K562 (cell line): ENCODE measurements around the gene LRRC4B. TPM values are rescaled to one million over a fixed set of nuclear protein-coding genes. Genes with fewer than 3 reads are reported as not detected.

Experiments
- CBX8 ChIP-seq: fragments of 200-600 bp; sonication (generic); IDR thresholded peaks from 2 replicates; pipeline ENCODE4 v1.6.1; 2012; ENCODE audit warnings: borderline replicate concordance, mixed run types, low read depth, mild to moderate bottlenecking, moderate library complexity, mixed read lengths, low read length, control low read depth, inconsistent platforms; ENCODE audit not compliant: poor library complexity, severe bottlenecking; ENCODE audit errors: extremely low read depth
- CHD2 ChIP-seq: IDR thresholded peaks from 2 replicates; pipeline ENCODE4 v1.6.1; 2011; ENCODE audit warnings: low read depth, low read length
- FOXM1 ChIP-seq, 2 experiments: fragments of 450-650 bp in 1 of 2; sonication (generic) in 1 of 2; formaldehyde crosslinking in 1 of 2; IDR thresholded peaks; 2 replicates each; pipeline versions ENCODE4 v1.6.1 to v1.9.0; 2017 to 2022; ENCODE audit warnings: low read depth in 2 of 2, mild to moderate bottlenecking in 2 of 2, missing genetic modification reagents in 1 of 2, moderate library complexity in 1 of 2
- FOXP1 ChIP-seq: sonication (generic); formaldehyde crosslinking; IDR thresholded peaks from 2 replicates; pipeline ENCODE4 v1.8.0; 2022; ENCODE audit warnings: mild to moderate bottlenecking, missing genetic modification reagents
- GABPB1 ChIP-seq: sonication (generic); formaldehyde crosslinking; IDR thresholded peaks from 2 replicates; pipeline ENCODE4 v1.8.0; 2022; ENCODE audit warnings: mild to moderate bottlenecking, missing genetic modification reagents
- GTF2A2 ChIP-seq: IDR thresholded peaks from 2 replicates; pipeline ENCODE4 v1.6.1; 2016; ENCODE audit warnings: mild to moderate bottlenecking, missing genetic modification characterization, missing compliant biosample characterization
- GTF2E2 ChIP-seq: fragments of 200-800 bp; sonication (Bioruptor generic); IDR thresholded peaks from 2 replicates; pipeline ENCODE4 v1.6.1; 2016; ENCODE audit warnings: missing genetic modification characterization, missing compliant biosample characterization
- HDAC3 ChIP-seq: fragments of 450-650 bp; IDR thresholded peaks from 2 replicates; pipeline ENCODE4 v1.6.1; 2018; ENCODE audit warnings: borderline replicate concordance, mild to moderate bottlenecking, moderate library complexity; ENCODE audit not compliant: partially characterized antibody
- MAZ ChIP-seq, 2 experiments: fragments of 450-650 bp in 1 of 2; sonication (generic) in 1 of 2; formaldehyde crosslinking; IDR thresholded peaks in 1 of 2; conservative IDR thresholded peaks in 1 of 2; 2 replicates each; pipeline versions ENCODE4 v1.4.0 to v1.5.0; 2020; ENCODE audit warnings: mild to moderate bottlenecking in 1 of 2, missing genetic modification reagents in 1 of 2
- NONO ChIP-seq, 2 experiments: fragments of 200-400 bp in 1 of 2; fragments of 450-650 bp in 1 of 2; formaldehyde crosslinking in 1 of 2; IDR thresholded peaks; 2 replicates each; pipeline ENCODE4 v1.6.1; 2017; ENCODE audit warnings: low read depth in 2 of 2, mild to moderate bottlenecking in 2 of 2, moderate library complexity in 2 of 2, low read length in 1 of 2
- PML ChIP-seq: IDR thresholded peaks from 2 replicates; pipeline ENCODE4 v1.6.1; 2012; ENCODE audit warnings: low read length, inconsistent platforms
- RAD51 ChIP-seq: fragments of 450-650 bp; IDR thresholded peaks from 2 replicates; pipeline ENCODE4 v1.7.1; 2016; ENCODE audit warnings: low read depth, mild to moderate bottlenecking, borderline replicate concordance
- SMAD1 ChIP-seq: fragments of 150-350 bp; IDR thresholded peaks from 2 replicates; pipeline ENCODE4 v1.6.1; 2014; ENCODE audit warnings: low read length, low read depth; ENCODE audit not compliant: partially characterized antibody
- TAF15 ChIP-seq: fragments of 200-400 bp; formaldehyde crosslinking; IDR thresholded peaks from 2 replicates; pipeline ENCODE4 v1.6.1; 2017; ENCODE audit warnings: mild to moderate bottlenecking, low read depth, low read length, moderate library complexity
- polyA plus RNA-seq, 8 experiments: library from polyadenylated mRNA; depleted of rRNA in 4 of 8; stranded (reverse) in 5 of 8; unstranded in 3 of 8; fragments of >200 nt; fragmentation: Nextera tagmentation in 2 of 8; fragmentation: Illumina TruSeq in 1 of 8; extraction: Ambion mirVana in 2 of 8; extraction: Trizol in 1 of 8; gene quantifications; 2 replicates each; pipeline versions ENCODE4 v1.2.1 to v1.2.3, GENCODE V29; 2011 to 2014; ENCODE audit warnings: inconsistent platforms in 1 of 8, missing spikeins in 1 of 8
- total RNA-seq, 7 experiments: library from RNA; depleted of rRNA in 6 of 7; stranded (reverse); fragments of >200 nt in 6 of 7; fragmentation: Illumina TruSeq in 2 of 7; extraction: Trizol in 2 of 7; gene quantifications; 2 replicates each; pipeline versions ENCODE4 v1.2.1 to v1.2.3, GENCODE V29; 2011 to 2021; ENCODE audit warnings: low replicate concordance in 1 of 7
- TF ChIP-seq, protein P1 (sequence below), 3 experiments: fragments of 200-800 bp in 1 of 3; fragments of 250-450 bp in 1 of 3; fragments of 450-650 bp in 1 of 3; sonication (Bioruptor Pico) in 1 of 3; sonication (Bioruptor generic) in 1 of 3; formaldehyde crosslinking in 1 of 3; IDR thresholded peaks; 2 replicates each; pipeline versions ENCODE4 v1.6.1 to v1.8.0; 2016 to 2022; ENCODE audit warnings: mild to moderate bottlenecking in 2 of 3, missing genetic modification characterization in 2 of 3, missing compliant biosample characterization in 1 of 3, moderate library complexity in 1 of 3
- TF ChIP-seq, protein P2 (sequence below): fragments of 450-650 bp; conservative IDR thresholded peaks from 2 replicates; pipeline ENCODE4 v1.6.1; 2016; ENCODE audit warnings: missing genetic modification characterization, low read depth, mild to moderate bottlenecking, missing compliant biosample characterization, moderate library complexity
- TF ChIP-seq, protein P3 (sequence below), 2 experiments: fragments of 450-650 bp; IDR thresholded peaks; 2 replicates each; pipeline ENCODE4 v1.6.1; 2018; ENCODE audit warnings: mild to moderate bottlenecking in 2 of 2, low read depth in 1 of 2; ENCODE audit not compliant: partially characterized antibody in 2 of 2

LRRC4B gene
- total and polyA plus RNA-seq, 9 of the 15 experiments (the other 6 are each of a cell fraction or from before 2014, with no cell fraction given), result 0.18 to 9.6 (median 2.9) TPM; not detected in 2

DNA sequence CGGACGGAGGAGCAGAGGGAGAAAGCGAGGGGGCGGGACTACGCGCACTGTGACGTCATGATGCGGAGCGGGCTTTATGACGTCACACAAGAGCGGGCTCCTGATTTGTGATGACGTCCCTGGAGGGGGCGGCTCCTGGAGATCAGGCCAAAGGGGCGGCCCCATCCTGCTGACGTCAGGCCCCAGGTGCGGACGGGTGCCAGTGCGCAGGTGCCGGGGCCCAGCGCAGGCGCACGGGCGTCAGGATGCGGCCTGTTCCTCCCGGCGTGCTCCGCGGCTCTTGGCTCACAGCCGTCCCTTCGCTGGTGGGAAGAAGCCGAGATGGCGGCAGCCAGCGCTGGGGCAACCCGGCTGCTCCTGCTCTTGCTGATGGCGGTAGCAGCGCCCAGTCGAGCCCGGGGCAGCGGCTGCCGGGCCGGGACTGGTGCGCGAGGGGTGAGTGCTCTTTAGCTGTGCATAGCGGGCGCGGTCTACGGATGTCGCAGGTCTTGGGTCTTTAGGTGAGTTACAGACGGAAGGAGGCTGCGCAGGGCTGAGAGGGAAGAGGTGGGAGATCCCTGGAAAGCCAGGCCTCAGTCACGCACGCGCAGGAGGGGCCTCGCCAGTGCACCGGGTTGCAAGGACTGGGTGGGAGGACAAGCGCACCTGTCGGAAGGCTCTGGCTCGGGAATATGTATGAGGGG is 91.9 kb downstream of the LRRC4B start, which contains the start of the genes EMC10 and GARIN5A (continued):
- TF ChIP-seq, protein P1, sequence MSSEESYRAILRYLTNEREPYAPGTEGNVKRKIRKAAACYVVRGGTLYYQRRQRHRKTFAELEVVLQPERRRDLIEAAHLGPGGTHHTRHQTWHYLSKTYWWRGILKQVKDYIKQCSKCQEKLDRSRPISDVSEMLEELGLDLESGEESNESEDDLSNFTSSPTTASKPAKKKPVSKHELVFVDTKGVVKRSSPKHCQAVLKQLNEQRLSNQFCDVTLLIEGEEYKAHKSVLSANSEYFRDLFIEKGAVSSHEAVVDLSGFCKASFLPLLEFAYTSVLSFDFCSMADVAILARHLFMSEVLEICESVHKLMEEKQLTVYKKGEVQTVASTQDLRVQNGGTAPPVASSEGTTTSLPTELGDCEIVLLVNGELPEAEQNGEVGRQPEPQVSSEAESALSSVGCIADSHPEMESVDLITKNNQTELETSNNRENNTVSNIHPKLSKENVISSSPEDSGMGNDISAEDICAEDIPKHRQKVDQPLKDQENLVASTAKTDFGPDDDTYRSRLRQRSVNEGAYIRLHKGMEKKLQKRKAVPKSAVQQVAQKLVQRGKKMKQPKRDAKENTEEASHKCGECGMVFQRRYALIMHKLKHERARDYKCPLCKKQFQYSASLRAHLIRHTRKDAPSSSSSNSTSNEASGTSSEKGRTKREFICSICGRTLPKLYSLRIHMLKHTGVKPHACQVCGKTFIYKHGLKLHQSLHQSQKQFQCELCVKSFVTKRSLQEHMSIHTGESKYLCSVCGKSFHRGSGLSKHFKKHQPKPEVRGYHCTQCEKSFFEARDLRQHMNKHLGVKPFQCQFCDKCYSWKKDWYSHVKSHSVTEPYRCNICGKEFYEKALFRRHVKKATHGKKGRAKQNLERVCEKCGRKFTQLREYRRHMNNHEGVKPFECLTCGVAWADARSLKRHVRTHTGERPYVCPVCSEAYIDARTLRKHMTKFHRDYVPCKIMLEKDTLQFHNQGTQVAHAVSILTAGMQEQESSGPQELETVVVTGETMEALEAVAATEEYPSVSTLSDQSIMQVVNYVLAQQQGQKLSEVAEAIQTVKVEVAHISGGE (CRISPR knock-in tag; IDR thresholded peaks at IDR 0.05), result peak in 1 of 3 experiments; percentile 65; a peak in 2 of 6 replicates
- no peak for TF ChIP-seq TAF15
- no peak for TF ChIP-seq CHD2
- TF ChIP-seq, protein P2, sequence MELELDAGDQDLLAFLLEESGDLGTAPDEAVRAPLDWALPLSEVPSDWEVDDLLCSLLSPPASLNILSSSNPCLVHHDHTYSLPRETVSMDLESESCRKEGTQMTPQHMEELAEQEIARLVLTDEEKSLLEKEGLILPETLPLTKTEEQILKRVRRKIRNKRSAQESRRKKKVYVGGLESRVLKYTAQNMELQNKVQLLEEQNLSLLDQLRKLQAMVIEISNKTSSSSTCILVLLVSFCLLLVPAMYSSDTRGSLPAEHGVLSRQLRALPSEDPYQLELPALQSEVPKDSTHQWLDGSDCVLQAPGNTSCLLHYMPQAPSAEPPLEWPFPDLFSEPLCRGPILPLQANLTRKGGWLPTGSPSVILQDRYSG (tag), result no peak
- peak; percentile 48 to 67 for TF ChIP-seq MAZ (CRISPR knock-in tag; conservative IDR thresholded peaks at IDR 0.05 in 1 of 2, IDR thresholded peaks at IDR 0.05 in 1 of 2)
- TF ChIP-seq GABPB1 (CRISPR knock-in tag), result peak; percentile 77; the same call in 1 of the 2 replicates
- no peak for TF ChIP-seq RAD51
- 0 out of 2 replicates have a peak, but pooled peaks have one; percentile 37 for TF ChIP-seq FOXP1 (CRISPR knock-in tag)
- no peak for TF ChIP-seq GTF2A2 (tag)
- no peak; a peak in 1 of 4 replicates for TF ChIP-seq NONO (IDR thresholded peaks at IDR 0.05; ENCODE audit: low read depth in 2 of 2, low read length in 1 of 2)
- peak; percentile 54; the same call in 1 of the 2 replicates for TF ChIP-seq PML
- TF ChIP-seq FOXM1 (IDR thresholded peaks at IDR 0.05; ENCODE audit: low read depth), result no peak
- TF ChIP-seq FOXM1 (CRISPR knock-in tag; IDR thresholded peaks at IDR 0.05; ENCODE audit: low read depth), result no peak
- TF ChIP-seq HDAC3, result no peak
- no peak for TF ChIP-seq SMAD1
- 0 out of 2 replicates have a peak, but pooled peaks have one; percentile 50 for TF ChIP-seq GTF2E2 (tag)
- TF ChIP-seq, protein P3, sequence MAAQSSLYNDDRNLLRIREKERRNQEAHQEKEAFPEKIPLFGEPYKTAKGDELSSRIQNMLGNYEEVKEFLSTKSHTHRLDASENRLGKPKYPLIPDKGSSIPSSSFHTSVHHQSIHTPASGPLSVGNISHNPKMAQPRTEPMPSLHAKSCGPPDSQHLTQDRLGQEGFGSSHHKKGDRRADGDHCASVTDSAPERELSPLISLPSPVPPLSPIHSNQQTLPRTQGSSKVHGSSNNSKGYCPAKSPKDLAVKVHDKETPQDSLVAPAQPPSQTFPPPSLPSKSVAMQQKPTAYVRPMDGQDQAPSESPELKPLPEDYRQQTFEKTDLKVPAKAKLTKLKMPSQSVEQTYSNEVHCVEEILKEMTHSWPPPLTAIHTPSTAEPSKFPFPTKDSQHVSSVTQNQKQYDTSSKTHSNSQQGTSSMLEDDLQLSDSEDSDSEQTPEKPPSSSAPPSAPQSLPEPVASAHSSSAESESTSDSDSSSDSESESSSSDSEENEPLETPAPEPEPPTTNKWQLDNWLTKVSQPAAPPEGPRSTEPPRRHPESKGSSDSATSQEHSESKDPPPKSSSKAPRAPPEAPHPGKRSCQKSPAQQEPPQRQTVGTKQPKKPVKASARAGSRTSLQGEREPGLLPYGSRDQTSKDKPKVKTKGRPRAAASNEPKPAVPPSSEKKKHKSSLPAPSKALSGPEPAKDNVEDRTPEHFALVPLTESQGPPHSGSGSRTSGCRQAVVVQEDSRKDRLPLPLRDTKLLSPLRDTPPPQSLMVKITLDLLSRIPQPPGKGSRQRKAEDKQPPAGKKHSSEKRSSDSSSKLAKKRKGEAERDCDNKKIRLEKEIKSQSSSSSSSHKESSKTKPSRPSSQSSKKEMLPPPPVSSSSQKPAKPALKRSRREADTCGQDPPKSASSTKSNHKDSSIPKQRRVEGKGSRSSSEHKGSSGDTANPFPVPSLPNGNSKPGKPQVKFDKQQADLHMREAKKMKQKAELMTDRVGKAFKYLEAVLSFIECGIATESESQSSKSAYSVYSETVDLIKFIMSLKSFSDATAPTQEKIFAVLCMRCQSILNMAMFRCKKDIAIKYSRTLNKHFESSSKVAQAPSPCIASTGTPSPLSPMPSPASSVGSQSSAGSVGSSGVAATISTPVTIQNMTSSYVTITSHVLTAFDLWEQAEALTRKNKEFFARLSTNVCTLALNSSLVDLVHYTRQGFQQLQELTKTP (IDR thresholded peaks at IDR 0.05; ENCODE audit: low read depth in 1 of 2, partially characterized antibody in 2 of 2), result no peak
- TF ChIP-seq CBX8, result no peak
